HG03457 (cell line): ENCODE data around the gene METTL9.

ENCODE experiments used
- ATAC-seq: cut with Tn5 transposase; IDR thresholded peaks from one replicate; pipeline ENCODE4 v1.9.1; 2021; ENCODE audit warnings: moderate number of reproducible peaks; ENCODE audit not compliant: unreplicated experiment

METTL9 gene

GRCh38 chr16:21703589-21704174 is 104.3 kb downstream of the METTL9 start:
- peak; percentile 76 for ATAC-seq

- ATAC-seq: no peak
Measured at GRCh38 chr16:21704266-21704665, 104.9 kb downstream of the METTL9 start.

DNA sequence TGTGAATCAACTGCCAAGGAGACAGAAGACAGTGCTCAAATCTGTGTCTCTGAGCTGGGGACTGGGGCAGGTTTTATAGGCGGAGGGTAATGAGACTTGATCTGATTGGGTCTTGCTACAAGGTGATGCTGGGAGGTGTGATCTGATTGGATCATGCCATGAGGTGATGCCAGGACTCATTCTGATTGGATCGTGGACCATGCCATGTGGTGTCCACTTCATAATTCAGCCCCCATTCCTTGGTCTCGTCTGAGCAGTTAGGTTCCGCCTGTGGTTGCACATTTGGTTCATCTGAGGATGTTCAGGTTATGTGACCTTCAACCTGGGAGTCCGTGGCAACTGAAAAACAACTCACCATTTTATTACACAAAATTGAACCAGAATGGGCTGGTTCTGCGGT is 105.4 kb downstream of the METTL9 start:
- ATAC-seq: no peak
